DOHH2 (cell line): ENCODE data around the gene CPLX1.

Experiments used
- H3F3A ChIP-seq: fragments of 200-600 bp; sonication (generic), shearing (Covaris generic); 2 replicates; pipeline ENCODE4 v1.6.0; 2016; ENCODE audit warnings: antibody characterized with exemption, mild to moderate bottlenecking; ENCODE audit not compliant: control insufficient read depth, insufficient read depth
- H3K27ac ChIP-seq: fragments of 200-600 bp; sonication (generic); 2 replicates; pipeline ENCODE4 v1.5.1; 2014; ENCODE audit warnings: low read depth, mild to moderate bottlenecking, low read length, moderate library complexity
- H3K27me3 ChIP-seq: fragments of 200-600 bp; sonication (generic); 2 replicates; pipeline ENCODE4 v1.6.1; 2014; ENCODE audit warnings: mild to moderate bottlenecking, low read length, mixed read lengths; ENCODE audit not compliant: control insufficient read depth
- H3K36me3 ChIP-seq: fragments of 200-600 bp; sonication (generic); 2 replicates; pipeline ENCODE4 v1.6.1; 2014; ENCODE audit warnings: mild to moderate bottlenecking, low read length, moderate library complexity, mixed read lengths; ENCODE audit not compliant: control insufficient read depth
- H3K4me1 ChIP-seq: fragments of 200-600 bp; sonication (generic); 2 replicates; pipeline ENCODE4 v1.6.1; 2014; ENCODE audit warnings: mild to moderate bottlenecking, low read length, mixed read lengths; ENCODE audit not compliant: control insufficient read depth
- H3K4me2 ChIP-seq: fragments of 200-600 bp; sonication (generic); 2 replicates; pipeline ENCODE4 v1.6.0; 2014; ENCODE audit warnings: mild to moderate bottlenecking, low read length, moderate library complexity
- H3K4me3 ChIP-seq: fragments of 200-600 bp; sonication (generic); 2 replicates; pipeline ENCODE4 v1.5.1; 2014; ENCODE audit warnings: mild to moderate bottlenecking, low read length, mixed read lengths
- H3K79me2 ChIP-seq: fragments of 200-600 bp; sonication (generic); 2 replicates; pipeline ENCODE4 v1.6.1; 2014; ENCODE audit warnings: mild to moderate bottlenecking, low read length, mixed read lengths; ENCODE audit not compliant: control insufficient read depth
- H3K9me2 ChIP-seq: fragments of 200-600 bp; sonication (generic); replicated peaks from 2 replicates; pipeline ENCODE4 v1.6.1; 2014; ENCODE audit warnings: mild to moderate bottlenecking, low read length, mixed read lengths; ENCODE audit not compliant: control insufficient read depth
- H3K9me3 ChIP-seq: fragments of 200-600 bp; sonication (generic); 2 replicates; pipeline ENCODE4 v1.6.1; 2014; ENCODE audit warnings: antibody characterized with exemption, low read length, mixed read lengths; ENCODE audit not compliant: control insufficient read depth, insufficient read depth
- H4K20me1 ChIP-seq: fragments of 200-600 bp; sonication (generic); 2 replicates; pipeline ENCODE4 v1.6.0; 2014; ENCODE audit warnings: low read depth, mild to moderate bottlenecking, antibody characterized with exemption, low read length, moderate library complexity; ENCODE audit not compliant: control insufficient read depth, insufficient read depth
- EZH2phosphoT487 ChIP-seq: fragments of 200-600 bp; sonication (generic); IDR thresholded peaks from 2 replicates; pipeline ENCODE4 v1.6.1; 2017; ENCODE audit warnings: borderline replicate concordance, mild to moderate bottlenecking, antibody characterized with exemption, low read length, moderate library complexity, mixed read lengths
- TF ChIP-seq, protein P1 (sequence below): fragments of 200-600 bp; sonication (generic); IDR thresholded peaks from one replicate; pipeline ENCODE4 v1.5.1; 2014; ENCODE audit warnings: antibody characterized with exemption, mild to moderate bottlenecking, low read depth, low read length; ENCODE audit not compliant: poor library complexity, severe bottlenecking

Gene CPLX1

GRCh38 chr4:824461-825062 lies 1.4 kb downstream of the CPLX1 start:
- H3K27me3 ChIP-seq, result peaks cover 9% of the 10 kb centered on the region
- no peaks in the 10 kb centered on the region for H3F3A ChIP-seq
- no peaks in the 10 kb centered on the region for H3K9me2 ChIP-seq
- H3K4me2 ChIP-seq, result peak overlapping the region; percentile 61; the same call in 1 of the 2 replicates
- no peaks in the 10 kb centered on the region for H3K4me1 ChIP-seq
- no peaks in the 10 kb centered on the region for H3K9me3 ChIP-seq
- TF ChIP-seq, protein P1, sequence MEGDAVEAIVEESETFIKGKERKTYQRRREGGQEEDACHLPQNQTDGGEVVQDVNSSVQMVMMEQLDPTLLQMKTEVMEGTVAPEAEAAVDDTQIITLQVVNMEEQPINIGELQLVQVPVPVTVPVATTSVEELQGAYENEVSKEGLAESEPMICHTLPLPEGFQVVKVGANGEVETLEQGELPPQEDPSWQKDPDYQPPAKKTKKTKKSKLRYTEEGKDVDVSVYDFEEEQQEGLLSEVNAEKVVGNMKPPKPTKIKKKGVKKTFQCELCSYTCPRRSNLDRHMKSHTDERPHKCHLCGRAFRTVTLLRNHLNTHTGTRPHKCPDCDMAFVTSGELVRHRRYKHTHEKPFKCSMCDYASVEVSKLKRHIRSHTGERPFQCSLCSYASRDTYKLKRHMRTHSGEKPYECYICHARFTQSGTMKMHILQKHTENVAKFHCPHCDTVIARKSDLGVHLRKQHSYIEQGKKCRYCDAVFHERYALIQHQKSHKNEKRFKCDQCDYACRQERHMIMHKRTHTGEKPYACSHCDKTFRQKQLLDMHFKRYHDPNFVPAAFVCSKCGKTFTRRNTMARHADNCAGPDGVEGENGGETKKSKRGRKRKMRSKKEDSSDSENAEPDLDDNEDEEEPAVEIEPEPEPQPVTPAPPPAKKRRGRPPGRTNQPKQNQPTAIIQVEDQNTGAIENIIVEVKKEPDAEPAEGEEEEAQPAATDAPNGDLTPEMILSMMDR, result no peak
- no peak overlapping the region for H3K27ac ChIP-seq
- no peaks in the 10 kb centered on the region for H4K20me1 ChIP-seq
- no peak overlapping the region for H3K4me3 ChIP-seq
- no peaks in the 10 kb centered on the region for H3K36me3 ChIP-seq
- H3K79me2 ChIP-seq, result no peaks in the 10 kb centered on the region

DNA sequence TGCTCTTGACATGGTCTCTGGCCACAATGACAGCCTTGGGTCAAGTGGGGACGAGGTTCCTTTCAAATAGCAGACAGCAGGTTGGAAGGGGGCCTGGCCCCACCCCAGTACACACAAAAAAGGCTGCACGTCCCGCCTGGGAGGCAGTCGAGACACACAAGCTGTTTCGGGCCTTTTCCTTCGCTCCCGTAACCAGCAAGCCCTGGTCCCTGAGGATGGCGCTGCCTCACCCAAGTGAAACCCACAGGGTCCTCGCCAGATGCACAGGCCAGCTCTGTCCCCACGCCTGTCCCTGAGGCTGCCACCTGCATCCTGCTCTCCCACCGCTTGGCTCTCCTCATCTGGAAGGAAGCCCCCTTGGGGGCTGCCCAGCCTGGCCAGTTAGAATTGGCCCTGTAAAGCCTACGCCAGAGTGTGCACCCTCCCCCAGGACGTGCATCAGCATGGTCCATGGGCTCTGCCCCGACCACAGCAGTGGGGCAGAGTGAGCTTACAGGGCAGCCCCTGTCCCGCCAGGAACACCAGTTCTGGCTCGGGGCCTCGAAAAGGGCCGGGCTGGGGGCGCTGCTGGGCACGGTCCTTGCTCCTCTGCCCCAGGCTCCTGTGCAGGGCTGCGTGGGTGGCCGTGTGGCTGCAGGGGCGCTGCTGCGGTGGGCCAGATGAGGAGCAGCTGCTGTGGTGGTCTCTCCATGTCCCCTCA lies 2.0 kb downstream of the CPLX1 start:
- no peaks in the 10 kb centered on the region for H3K9me3 ChIP-seq
- no peaks in the 10 kb centered on the region for H3K79me2 ChIP-seq
- H3K27ac ChIP-seq, result no peak overlapping the region
- H3F3A ChIP-seq, result no peaks in the 10 kb centered on the region
- H3K9me2 ChIP-seq, result no peaks in the 10 kb centered on the region
- H3K4me1 ChIP-seq, result no peaks in the 10 kb centered on the region
- TF ChIP-seq EZH2phosphoT487, result no peak
- TF ChIP-seq, protein P1, result no peak
- peaks cover 9% of the 10 kb centered on the region for H3K27me3 ChIP-seq
- no peaks in the 10 kb centered on the region for H4K20me1 ChIP-seq
- H3K4me3 ChIP-seq, result no peak overlapping the region
- H3K36me3 ChIP-seq, result no peaks in the 10 kb centered on the region
- no peak overlapping the region for H3K4me2 ChIP-seq

DNA sequence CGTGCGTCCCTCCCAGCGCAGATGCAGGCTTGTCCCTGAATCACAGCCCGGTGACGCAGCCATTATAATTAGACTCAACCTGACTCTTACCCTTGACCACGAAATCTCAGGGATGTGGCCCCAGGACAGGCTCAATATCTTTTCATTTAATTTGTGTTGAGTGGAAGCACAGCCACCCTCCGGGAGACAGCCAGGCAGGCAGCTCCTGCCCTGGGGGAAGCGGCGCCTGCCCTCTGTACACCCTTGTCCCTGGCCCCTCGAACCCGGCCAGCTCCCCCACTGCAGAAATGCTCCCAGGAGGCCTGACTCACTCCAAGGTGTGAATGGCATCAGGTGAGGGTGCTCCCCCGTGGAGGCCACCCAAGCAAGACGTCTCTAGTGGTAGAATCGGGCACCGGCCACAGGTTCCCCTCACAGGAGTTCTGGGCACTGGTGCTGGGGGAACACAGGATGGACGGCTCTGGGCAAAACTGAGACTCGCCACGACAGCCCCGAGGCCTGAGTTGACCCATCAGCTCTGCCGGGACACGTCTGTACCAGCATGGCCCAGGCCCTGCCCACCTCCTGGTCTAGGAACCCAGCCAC lies 2.7 kb downstream of the CPLX1 start:
- H3K79me2 ChIP-seq, result no peaks in the 10 kb centered on the region
- H3K27ac ChIP-seq, result no peak overlapping the region
- no peaks in the 10 kb centered on the region for H3F3A ChIP-seq
- H3K4me3 ChIP-seq, result no peak overlapping the region
- H4K20me1 ChIP-seq, result no peaks in the 10 kb centered on the region
- H3K36me3 ChIP-seq, result no peaks in the 10 kb centered on the region
- H3K9me2 ChIP-seq, result no peaks in the 10 kb centered on the region
- peaks cover 9% of the 10 kb centered on the region for H3K27me3 ChIP-seq
- no peak overlapping the region for H3K4me2 ChIP-seq
- TF ChIP-seq, protein P1, result no peak
- TF ChIP-seq EZH2phosphoT487, result no peak
- H3K4me1 ChIP-seq, result no peaks in the 10 kb centered on the region
- no peaks in the 10 kb centered on the region for H3K9me3 ChIP-seq
